ENCODE data around the gene ANKIB1. TPM values are rescaled to one million over a fixed set of nuclear protein-coding genes. Genes with fewer than 3 reads are reported as not detected.

ANKIB1 gene
- total RNA-seq, 1 donor from 2014 or later: 48.0 TPM

DNA sequence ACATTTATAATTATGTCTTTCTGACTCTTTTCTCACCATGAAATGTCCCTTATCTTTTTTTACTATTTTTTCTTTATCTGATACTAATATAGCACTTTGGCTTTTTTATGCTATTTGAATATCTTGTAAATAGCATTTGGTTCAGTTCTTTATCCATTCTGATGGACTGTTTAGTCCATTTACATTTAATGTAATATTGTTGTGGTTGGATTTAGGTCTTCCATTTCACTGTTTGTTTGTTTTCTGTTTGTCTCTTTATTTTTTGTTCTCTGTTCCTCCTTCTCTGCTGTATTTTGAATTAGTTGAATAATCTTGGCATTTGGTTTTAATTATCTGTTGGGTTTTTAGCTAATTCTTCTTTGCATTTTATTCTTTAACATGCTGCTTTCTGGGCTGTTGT is 89.8 kb downstream of the ANKIB1 start:
- Histone ChIP-seq H3K4me3 (no peak overlapping the region), H3K27ac (no peak overlapping the region), H3K27me3 (ENCODE audit: low read depth) (no peaks in the 10 kb centered on the region), H3K4me1 (no peaks in the 10 kb centered on the region), H3K36me3 (no peaks in the 10 kb centered on the region), H3K9me3 (no peaks in the 10 kb centered on the region)
- DNase-seq (no peak), ATAC-seq (no peak)
- intact Hi-C loops (cut with DNase I): no loop called here
- no peak for TF ChIP-seq CTCF (IDR thresholded peaks at IDR 0.05)

DNA sequence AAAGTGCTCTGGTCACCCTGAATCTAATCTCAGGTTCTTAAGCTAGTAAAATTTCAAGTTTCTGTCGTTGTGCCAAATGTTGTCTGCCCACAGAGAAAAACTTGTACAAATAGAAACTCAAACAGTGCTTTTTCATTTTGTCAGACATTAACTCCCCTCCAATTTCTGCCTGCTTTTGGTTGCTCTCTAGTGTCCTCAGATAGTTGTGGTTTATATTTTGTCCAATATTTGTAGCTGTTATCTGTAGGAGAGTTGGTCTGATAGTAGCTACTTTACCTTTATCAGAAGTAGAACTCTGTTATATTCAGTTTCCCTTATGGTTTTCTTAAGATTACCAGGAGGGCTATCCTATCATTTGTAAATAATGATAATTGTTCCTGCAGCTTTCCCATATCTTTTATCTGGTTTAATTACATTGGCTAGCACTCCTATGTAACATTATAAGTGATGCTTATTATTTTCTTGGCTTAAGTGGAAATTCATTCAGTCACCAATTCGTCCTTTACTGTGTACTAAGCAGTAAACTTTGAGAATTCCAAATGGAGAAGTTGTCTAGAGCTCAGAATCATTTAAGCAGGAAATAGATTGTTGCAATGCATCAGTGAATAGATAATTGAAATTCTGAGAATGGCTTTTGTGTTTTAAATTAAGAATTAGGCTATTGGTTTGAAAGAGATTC is 91.0 kb downstream of the ANKIB1 start:
- Histone ChIP-seq H3K9me3 (no peaks in the 10 kb centered on the region), H3K27me3 (ENCODE audit: low read depth) (no peaks in the 10 kb centered on the region), H3K36me3 (no peaks in the 10 kb centered on the region), H3K4me3 (no peak overlapping the region), H3K27ac (no peak overlapping the region), H3K4me1 (no peaks in the 10 kb centered on the region)
- ATAC-seq: no peak
- intact Hi-C loops (cut with DNase I): no loop called here
- TF ChIP-seq CTCF (IDR thresholded peaks at IDR 0.05): no peak
- no peak for DNase-seq

DNA sequence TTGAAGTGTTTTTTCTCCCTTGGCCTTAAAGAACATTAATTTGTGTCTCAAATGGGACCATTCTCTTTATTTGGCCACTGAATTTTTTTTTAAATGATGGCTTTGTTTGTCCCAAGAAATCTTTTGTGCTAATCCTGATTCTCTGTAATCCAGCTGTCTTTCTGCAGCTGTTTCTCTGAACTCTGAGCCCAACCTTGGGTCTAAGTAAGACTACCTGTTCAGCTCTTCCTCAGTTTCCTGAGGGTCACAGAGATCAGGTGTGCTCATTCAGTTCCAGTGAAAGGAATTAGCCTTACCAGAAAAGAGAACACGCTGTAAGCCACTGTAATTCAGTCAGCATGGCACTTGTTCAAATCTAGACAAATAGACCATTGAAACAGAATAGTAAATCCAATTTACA is 94.2 kb downstream of the ANKIB1 start:
- Histone ChIP-seq H3K27ac (no peak overlapping the region), H3K4me1 (no peaks in the 10 kb centered on the region), H3K27me3 (ENCODE audit: low read depth) (no peaks in the 10 kb centered on the region), H3K36me3 (peaks cover 11% of the 10 kb centered on the region), H3K9me3 (no peaks in the 10 kb centered on the region), H3K4me3 (no peak overlapping the region)
- DNase-seq: no peak
- TF ChIP-seq CTCF (IDR thresholded peaks at IDR 0.05): no peak
- ATAC-seq: no peak
- intact Hi-C loops (cut with DNase I): no loop called here

DNA sequence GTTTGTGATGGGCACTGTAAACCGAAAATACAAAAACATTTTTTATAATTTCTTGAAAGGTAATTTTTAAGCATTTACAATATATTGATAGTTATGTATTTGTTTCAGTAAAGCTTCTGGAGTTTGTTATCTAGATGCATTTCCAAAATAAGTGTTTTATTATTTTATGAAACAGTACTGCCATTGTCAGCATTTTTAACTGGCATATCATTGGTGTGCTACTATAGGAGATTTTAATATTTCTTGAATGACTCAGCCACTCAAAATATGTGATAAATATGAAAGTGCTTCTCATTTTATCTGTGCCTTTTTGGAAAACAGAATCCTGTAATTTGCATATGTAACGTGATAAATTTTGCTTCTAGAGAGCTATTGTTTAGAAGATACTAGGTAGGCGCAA is 97.9 kb downstream of the ANKIB1 start:
- TF ChIP-seq CTCF (IDR thresholded peaks at IDR 0.05): no peak
- intact Hi-C loops (cut with DNase I): no loop called here
- ATAC-seq: no peak
- no peak for DNase-seq
- H3K27me3 ChIP-seq (ENCODE audit: low read depth): no peaks in the 10 kb centered on the region
- no peaks in the 10 kb centered on the region for H3K9me3 ChIP-seq
- no peaks in the 10 kb centered on the region for H3K4me1 ChIP-seq
- no peak overlapping the region for H3K27ac ChIP-seq
- H3K36me3 ChIP-seq: peaks cover 45% of the 10 kb centered on the region
- no peak overlapping the region for H3K4me3 ChIP-seq

DNA sequence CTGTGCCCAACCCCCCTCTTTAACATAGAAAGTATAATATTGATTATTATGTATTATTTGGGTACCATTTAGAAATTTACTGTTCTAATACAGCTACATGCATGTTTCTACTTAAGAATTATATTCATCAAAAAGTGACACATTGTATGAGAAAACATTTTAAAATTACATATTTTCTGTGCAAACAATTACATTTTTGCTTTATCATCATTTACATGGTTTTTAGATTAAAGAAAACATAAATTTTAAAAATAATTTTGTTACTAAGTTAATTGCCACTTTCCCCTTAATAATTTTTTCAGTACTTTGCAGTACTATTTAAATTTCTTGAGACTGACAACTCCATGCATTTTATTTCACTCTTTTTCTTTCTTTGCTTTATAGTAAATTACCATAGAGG is 106.2 kb downstream of the ANKIB1 start:
- Histone ChIP-seq H3K9me3 (no peaks in the 10 kb centered on the region), H3K4me1 (no peaks in the 10 kb centered on the region), H3K36me3 (peaks cover 58% of the 10 kb centered on the region), H3K4me3 (no peak overlapping the region), H3K27me3 (ENCODE audit: low read depth) (no peaks in the 10 kb centered on the region), H3K27ac (no peak overlapping the region)
- TF ChIP-seq CTCF (IDR thresholded peaks at IDR 0.05): no peak
- intact Hi-C loops (cut with DNase I): no loop called here
- DNase-seq (no peak), ATAC-seq (no peak)
